ENCODE data around the gene SHC4. TPM values are rescaled to one million over a fixed set of nuclear protein-coding genes. Genes with fewer than 3 reads are reported as not detected.

SHC4 gene
- total and polyA plus RNA-seq, 2 of the 13 experiments (the other 11 are each of a cell fraction or from before 2014, with no cell fraction given) = 0.04 TPM; not detected in 1

DNA sequence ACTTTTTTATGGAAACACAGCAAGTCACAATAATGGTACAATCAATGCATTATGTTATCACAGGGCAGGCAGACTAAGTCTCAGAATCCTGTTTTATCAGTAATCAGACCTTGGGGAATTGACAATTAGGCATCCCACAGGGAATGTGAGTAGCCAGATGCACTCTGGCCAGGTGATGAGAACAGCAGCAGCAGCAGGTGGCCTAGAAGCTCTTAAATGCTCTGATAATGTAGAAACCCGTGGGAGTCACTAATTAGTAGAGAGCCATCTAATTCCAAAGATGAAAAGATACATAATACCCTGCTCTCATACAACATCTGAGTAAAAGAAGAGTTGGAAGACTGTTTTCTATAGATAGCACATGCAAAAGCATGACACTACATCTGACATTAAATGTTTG is 165.4 kb downstream of the SHC4 start:
- Histone ChIP-seq H3K4me3 (replicated peaks in 1 of 3; ENCODE audit: insufficient read depth in 1 of 3, low read depth in 2 of 3, low read length in 3 of 3) (no peak overlapping the region), H3K9ac (ENCODE audit: insufficient read depth, low read depth, low read length) (no peak overlapping the region), H3K27me3 (ENCODE audit: control insufficient read depth in 1 of 2, insufficient read depth in 2 of 2, low read length in 2 of 2) (no peaks in the 10 kb centered on the region), H2AFZ (ENCODE audit: low read length) (no peak overlapping the region), H3K4me2 (ENCODE audit: low read depth, low read length) (no peak overlapping the region), H3K4me1 (ENCODE audit: insufficient read depth, low read length) (peaks cover 21% of the 10 kb centered on the region), H3K36me3 (replicated peaks in 1 of 2; ENCODE audit: control insufficient read depth in 1 of 2, insufficient read depth in 2 of 2, low read length in 2 of 2) (peaks cover 0 to 6% of the 10 kb centered on the region in 2 experiments; a peak in 2 of 5 replicates), H3K27ac (ENCODE audit: extremely low read length, insufficient read depth, low read length) (no peak overlapping the region), H3K79me2 (ENCODE audit: insufficient read depth, low read length) (peaks cover 15% of the 10 kb centered on the region), H4K20me1 (ENCODE audit: insufficient read depth, low read length) (no peaks in the 10 kb centered on the region), H3K9me3 (ENCODE audit: low read length) (no peaks in the 10 kb centered on the region)
- ATAC-seq (no peak), FAIRE-seq (no peak), DNase-seq (ENCODE audit: low spot score) (no peak)
- ChIA-PET CTCF (ENCODE audit: low intra/inter-chr PET ratio, low total read pairs) (no interaction called here), POLR2A (no interaction called here)
- no TSS peak for BruUV-seq (replicated peaks)
- in situ Hi-C loops (cut with HindIII; ENCODE audit: extremely low pct_ligation_motif_present, low pct_unique_long_range_greater_than_20kb) (no loop called here), intact Hi-C loops (cut with micrococcal nuclease; ENCODE audit: unreplicated experiment) (no loop called here)
- 100% methylated on average over 1 of the region's 1 CpG for WGBS (ENCODE audit: low lambda C conversion rate)
- no peak for TF ChIP-seq STAG1 (CRISPR knock-in tag; IDR thresholded peaks at IDR 0.05)
- no peak for TF ChIP-seq ZNF605 (CRISPR knock-in tag; IDR thresholded peaks at IDR 0.05)
- TF ChIP-seq IRX3 (CRISPR knock-in tag; IDR thresholded peaks at IDR 0.05; ENCODE audit: borderline replicate concordance, low read depth) = no peak
- no peak for TF ChIP-seq NCOA5 (CRISPR knock-in tag; IDR thresholded peaks at IDR 0.05)
- TF ChIP-seq, protein P1, sequence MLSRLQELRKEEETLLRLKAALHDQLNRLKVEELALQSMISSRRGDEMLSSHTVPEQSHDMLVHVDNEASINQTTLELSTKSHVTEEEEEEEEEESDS (CRISPR knock-in tag; IDR thresholded peaks at IDR 0.05; ENCODE audit: borderline replicate concordance) = no peak
- TF ChIP-seq, protein P2, sequence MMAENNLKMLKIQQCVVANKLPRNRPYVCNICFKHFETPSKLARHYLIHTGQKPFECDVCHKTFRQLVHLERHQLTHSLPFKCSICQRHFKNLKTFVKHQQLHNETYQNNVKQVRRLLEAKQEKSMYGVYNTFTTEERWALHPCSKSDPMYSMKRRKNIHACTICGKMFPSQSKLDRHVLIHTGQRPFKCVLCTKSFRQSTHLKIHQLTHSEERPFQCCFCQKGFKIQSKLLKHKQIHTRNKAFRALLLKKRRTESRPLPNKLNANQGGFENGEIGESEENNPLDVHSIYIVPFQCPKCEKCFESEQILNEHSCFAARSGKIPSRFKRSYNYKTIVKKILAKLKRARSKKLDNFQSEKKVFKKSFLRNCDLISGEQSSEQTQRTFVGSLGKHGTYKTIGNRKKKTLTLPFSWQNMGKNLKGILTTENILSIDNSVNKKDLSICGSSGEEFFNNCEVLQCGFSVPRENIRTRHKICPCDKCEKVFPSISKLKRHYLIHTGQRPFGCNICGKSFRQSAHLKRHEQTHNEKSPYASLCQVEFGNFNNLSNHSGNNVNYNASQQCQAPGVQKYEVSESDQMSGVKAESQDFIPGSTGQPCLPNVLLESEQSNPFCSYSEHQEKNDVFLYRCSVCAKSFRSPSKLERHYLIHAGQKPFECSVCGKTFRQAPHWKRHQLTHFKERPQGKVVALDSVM (CRISPR knock-in tag; IDR thresholded peaks at IDR 0.05) = no peak
- TF ChIP-seq SP1 (IDR thresholded peaks at IDR 0.05) = no peak
- TF ChIP-seq SP1 (CRISPR knock-in tag; IDR thresholded peaks at IDR 0.05) = no peak
- TF ChIP-seq, protein P3, sequence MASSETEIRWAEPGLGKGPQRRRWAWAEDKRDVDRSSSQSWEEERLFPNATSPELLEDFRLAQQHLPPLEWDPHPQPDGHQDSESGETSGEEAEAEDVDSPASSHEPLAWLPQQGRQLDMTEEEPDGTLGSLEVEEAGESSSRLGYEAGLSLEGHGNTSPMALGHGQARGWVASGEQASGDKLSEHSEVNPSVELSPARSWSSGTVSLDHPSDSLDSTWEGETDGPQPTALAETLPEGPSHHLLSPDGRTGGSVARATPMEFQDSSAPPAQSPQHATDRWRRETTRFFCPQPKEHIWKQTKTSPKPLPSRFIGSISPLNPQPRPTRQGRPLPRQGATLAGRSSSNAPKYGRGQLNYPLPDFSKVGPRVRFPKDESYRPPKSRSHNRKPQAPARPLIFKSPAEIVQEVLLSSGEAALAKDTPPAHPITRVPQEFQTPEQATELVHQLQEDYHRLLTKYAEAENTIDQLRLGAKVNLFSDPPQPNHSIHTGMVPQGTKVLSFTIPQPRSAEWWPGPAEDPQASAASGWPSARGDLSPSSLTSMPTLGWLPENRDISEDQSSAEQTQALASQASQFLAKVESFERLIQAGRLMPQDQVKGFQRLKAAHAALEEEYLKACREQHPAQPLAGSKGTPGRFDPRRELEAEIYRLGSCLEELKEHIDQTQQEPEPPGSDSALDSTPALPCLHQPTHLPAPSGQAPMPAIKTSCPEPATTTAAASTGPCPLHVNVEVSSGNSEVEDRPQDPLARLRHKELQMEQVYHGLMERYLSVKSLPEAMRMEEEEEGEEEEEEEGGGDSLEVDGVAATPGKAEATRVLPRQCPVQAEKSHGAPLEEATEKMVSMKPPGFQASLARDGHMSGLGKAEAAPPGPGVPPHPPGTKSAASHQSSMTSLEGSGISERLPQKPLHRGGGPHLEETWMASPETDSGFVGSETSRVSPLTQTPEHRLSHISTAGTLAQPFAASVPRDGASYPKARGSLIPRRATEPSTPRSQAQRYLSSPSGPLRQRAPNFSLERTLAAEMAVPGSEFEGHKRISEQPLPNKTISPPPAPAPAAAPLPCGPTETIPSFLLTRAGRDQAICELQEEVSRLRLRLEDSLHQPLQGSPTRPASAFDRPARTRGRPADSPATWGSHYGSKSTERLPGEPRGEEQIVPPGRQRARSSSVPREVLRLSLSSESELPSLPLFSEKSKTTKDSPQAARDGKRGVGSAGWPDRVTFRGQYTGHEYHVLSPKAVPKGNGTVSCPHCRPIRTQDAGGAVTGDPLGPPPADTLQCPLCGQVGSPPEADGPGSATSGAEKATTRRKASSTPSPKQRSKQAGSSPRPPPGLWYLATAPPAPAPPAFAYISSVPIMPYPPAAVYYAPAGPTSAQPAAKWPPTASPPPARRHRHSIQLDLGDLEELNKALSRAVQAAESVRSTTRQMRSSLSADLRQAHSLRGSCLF (CRISPR knock-in tag; IDR thresholded peaks at IDR 0.05; ENCODE audit: borderline replicate concordance) = no peak
- TF ChIP-seq ARID2 (CRISPR knock-in tag; IDR thresholded peaks at IDR 0.05; ENCODE audit: borderline replicate concordance) = no peak
- TF ChIP-seq HNF4G (IDR thresholded peaks at IDR 0.05; ENCODE audit: borderline replicate concordance, low read depth, low read length) = no peak
- TF ChIP-seq HNF4G (CRISPR knock-in tag; IDR thresholded peaks at IDR 0.05; ENCODE audit: borderline replicate concordance, low read depth) = no peak
- TF ChIP-seq, protein P4, sequence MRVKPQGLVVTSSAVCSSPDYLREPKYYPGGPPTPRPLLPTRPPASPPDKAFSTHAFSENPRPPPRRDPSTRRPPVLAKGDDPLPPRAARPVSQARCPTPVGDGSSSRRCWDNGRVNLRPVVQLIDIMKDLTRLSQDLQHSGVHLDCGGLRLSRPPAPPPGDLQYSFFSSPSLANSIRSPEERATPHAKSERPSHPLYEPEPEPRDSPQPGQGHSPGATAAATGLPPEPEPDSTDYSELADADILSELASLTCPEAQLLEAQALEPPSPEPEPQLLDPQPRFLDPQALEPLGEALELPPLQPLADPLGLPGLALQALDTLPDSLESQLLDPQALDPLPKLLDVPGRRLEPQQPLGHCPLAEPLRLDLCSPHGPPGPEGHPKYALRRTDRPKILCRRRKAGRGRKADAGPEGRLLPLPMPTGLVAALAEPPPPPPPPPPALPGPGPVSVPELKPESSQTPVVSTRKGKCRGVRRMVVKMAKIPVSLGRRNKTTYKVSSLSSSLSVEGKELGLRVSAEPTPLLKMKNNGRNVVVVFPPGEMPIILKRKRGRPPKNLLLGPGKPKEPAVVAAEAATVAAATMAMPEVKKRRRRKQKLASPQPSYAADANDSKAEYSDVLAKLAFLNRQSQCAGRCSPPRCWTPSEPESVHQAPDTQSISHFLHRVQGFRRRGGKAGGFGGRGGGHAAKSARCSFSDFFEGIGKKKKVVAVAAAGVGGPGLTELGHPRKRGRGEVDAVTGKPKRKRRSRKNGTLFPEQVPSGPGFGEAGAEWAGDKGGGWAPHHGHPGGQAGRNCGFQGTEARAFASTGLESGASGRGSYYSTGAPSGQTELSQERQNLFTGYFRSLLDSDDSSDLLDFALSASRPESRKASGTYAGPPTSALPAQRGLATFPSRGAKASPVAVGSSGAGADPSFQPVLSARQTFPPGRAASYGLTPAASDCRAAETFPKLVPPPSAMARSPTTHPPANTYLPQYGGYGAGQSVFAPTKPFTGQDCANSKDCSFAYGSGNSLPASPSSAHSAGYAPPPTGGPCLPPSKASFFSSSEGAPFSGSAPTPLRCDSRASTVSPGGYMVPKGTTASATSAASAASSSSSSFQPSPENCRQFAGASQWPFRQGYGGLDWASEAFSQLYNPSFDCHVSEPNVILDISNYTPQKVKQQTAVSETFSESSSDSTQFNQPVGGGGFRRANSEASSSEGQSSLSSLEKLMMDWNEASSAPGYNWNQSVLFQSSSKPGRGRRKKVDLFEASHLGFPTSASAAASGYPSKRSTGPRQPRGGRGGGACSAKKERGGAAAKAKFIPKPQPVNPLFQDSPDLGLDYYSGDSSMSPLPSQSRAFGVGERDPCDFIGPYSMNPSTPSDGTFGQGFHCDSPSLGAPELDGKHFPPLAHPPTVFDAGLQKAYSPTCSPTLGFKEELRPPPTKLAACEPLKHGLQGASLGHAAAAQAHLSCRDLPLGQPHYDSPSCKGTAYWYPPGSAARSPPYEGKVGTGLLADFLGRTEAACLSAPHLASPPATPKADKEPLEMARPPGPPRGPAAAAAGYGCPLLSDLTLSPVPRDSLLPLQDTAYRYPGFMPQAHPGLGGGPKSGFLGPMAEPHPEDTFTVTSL (CRISPR knock-in tag; IDR thresholded peaks at IDR 0.05; ENCODE audit: borderline replicate concordance) = no peak
